H1 (cell line): ENCODE data around the gene KIAA0319L. TPM values are rescaled to one million over a fixed set of nuclear protein-coding genes. Genes with fewer than 3 reads are reported as not detected.

Experiments used
- CTCF ChIA-PET: fragments of 300-600 bp; sonication (Branson Sonifier 250); formaldehyde crosslinking; loops from one replicate; lab custom pipeline; 2021; ENCODE audit not compliant: partially characterized antibody; lab: Charles Lee
- POLR2A ChIA-PET: fragments of 300-600 bp; sonication (Branson Sonifier 250); formaldehyde crosslinking; loops from one replicate; lab custom pipeline; 2021; ENCODE audit warnings: inconsistent platforms; ENCODE audit not compliant: partially characterized antibody; lab: Charles Lee
- DNase-seq, 2 experiments: peaks; one replicate each; pipeline versions ENCODE4 v3.0.0 to v3.0.0-alpha.2; 2010 to 2022; ENCODE audit warnings: low spot score in 2 of 2, low read depth in 1 of 2, mixed read lengths in 1 of 2
- FAIRE-seq: peaks from 2 replicates; lab custom pipeline; 2011; peaks lifted over from hg19 to GRCh38; lab: Jason Lieb, UNC
- H2AFZ ChIP-seq: 2 replicates; pipeline ENCODE4 v1.8.1; 2012; ENCODE audit warnings: low read length, inconsistent platforms
- H2AK5ac ChIP-seq: 2 replicates; pipeline ENCODE4 v1.6.1; 2013; ENCODE audit warnings: low read depth, low read length
- H2BK120ac ChIP-seq: replicated peaks from 2 replicates; pipeline ENCODE3; 2013; ENCODE audit warnings: low read depth, low read length, inconsistent platforms
- H2BK12ac ChIP-seq: 2 replicates; pipeline ENCODE4 v1.6.1; 2013; ENCODE audit warnings: low read depth, low read length
- H2BK15ac ChIP-seq: 2 replicates; pipeline ENCODE4 v1.6.1; 2013; ENCODE audit warnings: low read length
- H2BK20ac ChIP-seq: 2 replicates; pipeline ENCODE4 v1.6.1; 2013; ENCODE audit warnings: low read length
- H2BK5ac ChIP-seq: 2 replicates; pipeline ENCODE4 v1.6.1; 2013; ENCODE audit warnings: low read depth, low read length
- H3K14ac ChIP-seq: 2 replicates; pipeline ENCODE4 v1.6.1; 2013; ENCODE audit warnings: inconsistent platforms; ENCODE audit not compliant: insufficient read length
- H3K18ac ChIP-seq: 2 replicates; pipeline ENCODE4 v1.6.1; 2013; ENCODE audit warnings: low read length; ENCODE audit errors: extremely low read depth
- H3K23ac ChIP-seq: 2 replicates; pipeline ENCODE4 v1.6.1; 2013; ENCODE audit warnings: inconsistent platforms; ENCODE audit not compliant: insufficient read length
- H3K23me2 ChIP-seq: 2 replicates; pipeline ENCODE4 v1.6.1; 2013; ENCODE audit warnings: low read depth, low read length
- H3K27ac ChIP-seq: 2 replicates; pipeline ENCODE4 v1.6.1; 2011; ENCODE audit warnings: low read depth, low read length, inconsistent platforms
- H3K27me3 ChIP-seq, 4 experiments: replicated peaks in 1 of 4; 1 replicate in 1 of 4; 2 replicates in 3 of 4; pipeline versions ENCODE4 v1.6.1 to v1.8.1; 2011 to 2013; ENCODE audit warnings: low read length in 3 of 4, mild to moderate bottlenecking in 3 of 4, inconsistent platforms in 2 of 4, mixed read lengths in 2 of 4, moderate library complexity in 1 of 4; ENCODE audit not compliant: control insufficient read depth in 3 of 4, insufficient read depth in 3 of 4; ENCODE audit errors: extremely low read depth in 1 of 4
- H3K36me3 ChIP-seq, 4 experiments: 2 replicates each; pipeline versions ENCODE4 v1.6.1 to v1.8.1; 2011 to 2013; ENCODE audit warnings: mild to moderate bottlenecking in 4 of 4, low read length in 3 of 4, moderate library complexity in 2 of 4, control low read depth in 1 of 4, inconsistent platforms in 1 of 4; ENCODE audit not compliant: insufficient read depth in 4 of 4, control insufficient read depth in 2 of 4
- H3K4ac ChIP-seq: replicated peaks from 2 replicates; pipeline ENCODE3; 2013; ENCODE audit warnings: low read length, low read depth, mixed read lengths, inconsistent platforms; ENCODE audit not compliant: insufficient read length
- H3K4me1 ChIP-seq, 4 experiments: replicated peaks in 1 of 4; 1 replicate in 1 of 4; 2 replicates in 3 of 4; pipeline versions ENCODE4 v1.6.1 to v1.8.1; 2011 to 2013; ENCODE audit warnings: low read length in 3 of 4, inconsistent platforms in 2 of 4, mixed read lengths in 1 of 4; ENCODE audit not compliant: insufficient read depth in 4 of 4, control insufficient read depth in 3 of 4
- H3K4me2 ChIP-seq, 2 experiments: 2 replicates each; pipeline versions ENCODE4 v1.6.1 to v1.8.1; 2011 to 2013; ENCODE audit warnings: low read depth in 2 of 2, low read length in 2 of 2, control low read depth in 1 of 2, inconsistent platforms in 1 of 2, mild to moderate bottlenecking in 1 of 2; ENCODE audit not compliant: insufficient read depth in 1 of 2
- H3K4me3 ChIP-seq, 4 experiments: fragments of 200-600, 300-600 bp in 1 of 4; sonication (generic), shearing (Covaris generic), sonication (Bioruptor Twin) in 1 of 4; 2 replicates each; pipeline versions ENCODE4 v1.5.1 to v1.8.1; 2011 to 2016; ENCODE audit warnings: low read length in 4 of 4, low read depth in 3 of 4, control low read depth in 2 of 4, inconsistent platforms in 2 of 4, mild to moderate bottlenecking in 2 of 4, mixed read lengths in 1 of 4, moderate library complexity in 1 of 4; ENCODE audit not compliant: insufficient read depth in 2 of 4; ENCODE audit errors: extremely low read depth in 1 of 4
- H3K56ac ChIP-seq: replicated peaks from 2 replicates; pipeline ENCODE3; 2013; ENCODE audit warnings: low read depth, mild to moderate bottlenecking, mixed read lengths, low read length, inconsistent platforms; ENCODE audit not compliant: insufficient read length
- H3K79me1 ChIP-seq: 2 replicates; pipeline ENCODE4 v1.6.1; 2013; ENCODE audit warnings: low read depth, low read length, control low read depth
- H3K79me2 ChIP-seq, 2 experiments: 2 replicates each; pipeline versions ENCODE4 v1.6.1 to v1.8.1; 2012 to 2013; ENCODE audit warnings: low read length in 2 of 2, mild to moderate bottlenecking in 2 of 2, inconsistent platforms in 1 of 2; ENCODE audit not compliant: insufficient read depth in 2 of 2, control insufficient read depth in 1 of 2
- H3K9ac ChIP-seq, 4 experiments: replicated peaks in 1 of 4; 1 replicate in 1 of 4; 2 replicates in 3 of 4; pipeline versions ENCODE4 v1.6.1 to v1.8.1; 2011 to 2013; ENCODE audit warnings: low read depth in 3 of 4, low read length in 3 of 4, control low read depth in 2 of 4, mild to moderate bottlenecking in 2 of 4, moderate library complexity in 2 of 4, inconsistent platforms in 1 of 4; ENCODE audit errors: extremely low read depth in 1 of 4
- H3K9me3 ChIP-seq, 2 experiments: 2 replicates each; pipeline versions ENCODE4 v1.6.1 to v1.8.1; 2012 to 2013; ENCODE audit warnings: mild to moderate bottlenecking in 2 of 2, moderate library complexity in 2 of 2, control low read depth in 1 of 2, inconsistent platforms in 1 of 2, low read depth in 1 of 2, low read length in 1 of 2, mixed read lengths in 1 of 2; ENCODE audit not compliant: insufficient read depth in 2 of 2
- H4K20me1 ChIP-seq, 2 experiments: replicated peaks in 1 of 2; 2 replicates each; pipeline versions ENCODE3 to v1.8.1; 2011 to 2013; ENCODE audit warnings: inconsistent platforms in 2 of 2, low read length in 2 of 2, mild to moderate bottlenecking in 1 of 2; ENCODE audit not compliant: insufficient read depth in 2 of 2, control insufficient read depth in 1 of 2
- H4K5ac ChIP-seq: 2 replicates; pipeline ENCODE4 v1.6.1; 2013; ENCODE audit warnings: low read length, low read depth, mixed read lengths, inconsistent platforms; ENCODE audit not compliant: insufficient read length
- H4K8ac ChIP-seq: 2 replicates; pipeline ENCODE4 v1.8.0; 2013; ENCODE audit warnings: mild to moderate bottlenecking, moderate library complexity, low read length, inconsistent platforms; ENCODE audit not compliant: insufficient read depth; ENCODE audit errors: extremely low read depth
- H4K91ac ChIP-seq: replicated peaks from 2 replicates; pipeline ENCODE3; 2013; ENCODE audit warnings: low read length, mixed read lengths, inconsistent platforms; ENCODE audit not compliant: insufficient read length
- HDAC6 ChIP-seq: IDR thresholded peaks from one replicate; pipeline ENCODE4 v1.7.1; 2012; ENCODE audit warnings: low read depth, mild to moderate bottlenecking, inconsistent platforms, low read length, moderate library complexity
- MAX ChIP-seq: IDR thresholded peaks from 2 replicates; pipeline ENCODE4 v1.6.1; 2012; ENCODE audit warnings: inconsistent platforms
- POLR2A ChIP-seq, 2 experiments: IDR thresholded peaks; 1 replicate in 1 of 2; 2 replicates in 1 of 2; pipeline ENCODE4 v1.6.1; 2011; ENCODE audit warnings: low read depth in 2 of 2, low read length in 2 of 2, mild to moderate bottlenecking in 2 of 2; ENCODE audit errors: control extremely low read depth in 1 of 2
- SP1 ChIP-seq: IDR thresholded peaks from 2 replicates; pipeline ENCODE4 v1.6.1; 2011; ENCODE audit warnings: low read depth, low read length
- WGBS, 2 experiments: shearing (Covaris generic) in 1 of 2; methylation state at CpG; one replicate each; pipeline versions ENCODE4 v1.1.6 to v1.1.7; 2013 to 2015; ENCODE audit warnings: low lambda C conversion rate in 2 of 2, mixed read lengths in 2 of 2, inconsistent platforms in 1 of 2, low coverage in 1 of 2, missing lambda C conversion rate in 1 of 2; ENCODE audit not compliant: insufficient replicate concordance in 2 of 2, insufficient coverage in 1 of 2, insufficient read length in 1 of 2; ENCODE audit errors: extremely low coverage in 1 of 2, missing lambda C conversion rate in 1 of 2; 5-methylcytosine and 5-hydroxymethylcytosine counted together
- polyA plus RNA-seq, 7 experiments: library from polyadenylated mRNA; depleted of rRNA in 3 of 7; stranded (reverse) in 5 of 7; unstranded in 2 of 7; fragments of >200 nt in 5 of 7; fragments of 200-250 nt in 2 of 7; gene quantifications; 1 replicate in 5 of 7; 2 replicates in 1 of 7; 4 replicates in 1 of 7; pipeline versions ENCODE4 v1.2.1 to v1.2.3, GENCODE V29; 2011 to 2013; ENCODE audit warnings: missing spikeins in 2 of 7, mixed read lengths in 2 of 7
- total RNA-seq: library from RNA; stranded (reverse); fragmentation: NEBNext Ultra II Directional; extraction: Animal tissue kit (Norgen Biotek cat#: 25700); gene quantifications from 2 replicates; pipeline ENCODE4 v1.2.1, GENCODE V29; 2021

The KIAA0319L gene
- total and polyA plus RNA-seq, 2 of the 8 experiments (the other 6 are each of a cell fraction or from before 2014, with no cell fraction given) = 40.1 to 55.7 TPM

GRCh38 chr1:35567947-35568558 is 10.8 kb upstream of the KIAA0319L start:
- Histone ChIP-seq H2BK5ac (no peak overlapping the region), H3K4me1 (peaks cover 0 to 2% (median 0%) of the 10 kb centered on the region in 4 experiments; a peak in 2 of 7 replicates), H3K27ac (no peak overlapping the region), H3K56ac (no peak overlapping the region), H4K5ac (no peak overlapping the region), H3K4me2 (no peak overlapping the region), H3K79me2 (no peaks in the 10 kb centered on the region), H3K9me3 (no peaks in the 10 kb centered on the region), H3K9ac (no peak overlapping the region), H2AK5ac (peak overlapping the region; percentile 26; the same call in 1 of the 2 replicates), H4K20me1 (peaks cover 2 to 18% of the 10 kb centered on the region in 2 experiments), H4K91ac (no peak overlapping the region), H3K14ac (no peak overlapping the region), H3K27me3 (peaks cover 16 to 38% (median 29%) of the 10 kb centered on the region in 4 experiments), H3K23me2 (peaks cover under 1% of the 10 kb centered on the region; the same call in 1 of the 2 replicates), H2AFZ (no peak overlapping the region), H3K4ac (no peak overlapping the region), H3K4me3 (no peak overlapping the region), H2BK15ac (no peak overlapping the region), H2BK120ac (no peak overlapping the region), H3K36me3 (peaks cover 1 to 8% (median 6%) of the 10 kb centered on the region in 4 experiments; a peak in 6 of 8 replicates), H2BK12ac (no peak overlapping the region), H2BK20ac (no peak overlapping the region), H3K23ac (no peak overlapping the region), H3K79me1 (no peaks in the 10 kb centered on the region), H3K18ac (no peak overlapping the region; the same call in 1 of the 2 replicates), H4K8ac (no peak overlapping the region)
- CTCF ChIA-PET = interaction anchor here (0.6 to 5.8 kb wide), 40 partner anchors 10 to 1675 kb away, joined by 3 to 91 read pairs (median 4); partner anchors contain the start of genes C1orf216 and KIAA0319L
- POLR2A ChIA-PET = interaction anchor here (0.9 to 3.2 kb wide), 9 partner anchors 9 to 162 kb away, joined by 3 to 12 read pairs (median 6); partner anchors contain the start of genes C1orf216 and KIAA0319L
- 71% methylated on average over 9 of the region's 9 CpGs; no CpG with 5 or more reads in 1 of the 2 experiments for WGBS, 2 experiments
- FAIRE-seq (no peak), DNase-seq (no peak)
- no peak for TF ChIP-seq MAX
- no peak for TF ChIP-seq HDAC6
- TF ChIP-seq POLR2A (IDR thresholded peaks at IDR 0.05; ENCODE audit: control extremely low read depth in 1 of 2, low read depth in 2 of 2, low read length in 2 of 2) = no peak
- no peak for TF ChIP-seq SP1
